Measurements from ENCODE around the gene PRKAG1.
A peak's percentile ranks its signal among the peaks of the same experiment; 100 is the strongest.

The PRKAG1 gene

DNA sequence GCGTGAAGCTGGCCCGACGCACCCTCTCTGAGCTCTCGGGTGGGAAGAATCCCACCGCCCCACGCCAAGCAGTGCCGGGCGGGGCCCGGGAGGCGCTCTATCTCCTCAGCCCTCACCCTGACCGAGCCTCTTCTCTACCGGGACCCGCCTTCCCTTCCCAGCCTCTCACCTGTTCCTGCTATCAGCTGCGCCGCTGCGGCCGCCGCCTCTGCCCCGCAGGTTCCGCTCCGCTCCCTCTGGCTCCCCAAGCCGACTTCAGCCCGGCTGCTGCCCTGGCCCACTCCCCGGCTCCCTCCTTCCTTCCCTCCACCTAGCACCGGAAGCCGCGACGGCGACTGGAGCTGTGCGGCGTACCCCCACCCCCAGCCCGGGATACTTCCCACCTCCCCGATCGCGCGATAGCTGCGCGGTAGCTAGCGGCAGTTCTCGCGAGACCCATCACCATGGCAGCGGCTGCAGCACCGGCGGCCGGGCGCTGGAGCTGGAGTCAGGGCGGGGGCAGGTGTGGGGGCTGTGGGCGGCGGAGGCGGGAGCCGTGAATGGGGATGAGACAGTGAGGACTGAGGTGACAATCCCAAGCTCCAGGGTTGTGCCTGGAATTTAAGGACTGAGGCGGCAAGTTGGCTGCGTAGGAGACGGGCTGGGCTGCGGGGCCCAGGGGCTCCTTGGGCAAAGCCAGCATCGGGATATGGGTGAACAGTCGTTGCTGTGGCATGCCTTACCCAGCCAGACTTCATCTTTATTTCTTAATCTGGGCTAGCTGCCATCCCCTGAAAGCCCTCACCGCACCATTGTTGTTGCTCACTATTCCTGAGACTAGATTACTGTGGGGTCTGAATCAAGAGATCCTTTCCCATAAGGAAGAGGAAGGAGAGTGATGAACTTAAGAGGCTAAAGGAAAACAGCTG lies 61.2 kb downstream of the PRKAG1 start, which contains the start of gene ARF3:
TSS of gene ARF3 (minus strand) at position 347 of the 908 bp plus-strand sequence. CDS start 16,392 bp downstream, outside the sequence.
- Histone ChIP-seq H3K27me3 (ENCODE audit: low read depth) (no peaks in the 10 kb centered on the region), H3K36me3 (replicated peaks) (peaks cover 17% of the 10 kb centered on the region), H3K4me1 (peaks cover 10% of the 10 kb centered on the region), H3K9me3 (no peaks in the 10 kb centered on the region), H3K4me3 (peak within 1 kb of the TSS; percentile 91)
- in situ Hi-C loops (cut with MboI; ENCODE audit: low sequenced_read_pairs) = no loop called here
- peak; percentile 92 to 98 for DNase-seq (ENCODE audit: low spot score in 2 of 2)

DNA sequence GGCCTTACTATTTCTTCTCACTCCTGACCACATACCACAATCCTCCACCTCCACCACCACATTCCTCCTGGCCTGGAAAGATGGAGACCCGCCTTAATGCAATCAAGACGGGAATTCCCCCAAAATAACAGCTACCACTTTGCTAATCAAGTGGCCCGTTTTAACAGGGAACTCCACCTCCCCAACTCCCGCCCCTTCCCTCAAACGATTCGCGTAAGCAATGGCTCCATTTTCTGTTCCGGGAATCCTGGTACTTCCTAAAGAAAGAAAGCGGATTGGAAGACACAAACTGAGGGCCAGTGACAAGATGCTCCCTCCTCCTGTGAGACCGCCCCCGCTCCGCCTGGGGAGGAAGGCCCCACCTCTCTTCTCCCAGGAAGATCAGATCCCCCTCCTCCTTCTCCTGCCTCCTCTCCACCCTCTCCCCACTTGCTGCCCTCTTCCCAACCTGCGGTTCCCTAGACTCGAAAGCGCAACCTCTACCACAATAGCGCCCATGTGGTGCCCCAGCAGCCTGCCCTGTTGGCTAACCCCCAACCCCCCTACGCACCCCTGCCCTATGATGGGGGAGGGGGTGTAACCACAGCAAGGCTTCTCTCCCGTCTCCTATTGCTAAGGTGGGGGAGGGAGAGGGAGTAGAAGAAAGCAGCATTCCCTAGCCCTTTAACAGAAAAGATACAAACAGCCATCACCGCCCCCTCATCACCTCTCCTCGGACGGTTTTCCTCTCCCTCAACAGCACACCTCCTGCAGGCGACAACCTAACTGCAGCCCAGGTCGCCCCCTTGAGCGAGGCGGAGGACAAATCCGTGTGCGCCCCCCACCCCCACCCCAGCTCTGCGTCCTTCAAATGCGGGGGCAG lies 62.1 kb downstream of the PRKAG1 start:
- in situ Hi-C loops (cut with MboI; ENCODE audit: low sequenced_read_pairs) = no loop called here
- Histone ChIP-seq H3K9me3 (no peaks in the 10 kb centered on the region), H3K27me3 (ENCODE audit: low read depth) (no peaks in the 10 kb centered on the region), H3K36me3 (replicated peaks) (peaks cover 17% of the 10 kb centered on the region), H3K4me3 (peak overlapping the region; percentile 91), H3K4me1 (peaks cover 10% of the 10 kb centered on the region)
- peak; percentile 96 to 97 for DNase-seq (ENCODE audit: low spot score in 2 of 2)

DNA sequence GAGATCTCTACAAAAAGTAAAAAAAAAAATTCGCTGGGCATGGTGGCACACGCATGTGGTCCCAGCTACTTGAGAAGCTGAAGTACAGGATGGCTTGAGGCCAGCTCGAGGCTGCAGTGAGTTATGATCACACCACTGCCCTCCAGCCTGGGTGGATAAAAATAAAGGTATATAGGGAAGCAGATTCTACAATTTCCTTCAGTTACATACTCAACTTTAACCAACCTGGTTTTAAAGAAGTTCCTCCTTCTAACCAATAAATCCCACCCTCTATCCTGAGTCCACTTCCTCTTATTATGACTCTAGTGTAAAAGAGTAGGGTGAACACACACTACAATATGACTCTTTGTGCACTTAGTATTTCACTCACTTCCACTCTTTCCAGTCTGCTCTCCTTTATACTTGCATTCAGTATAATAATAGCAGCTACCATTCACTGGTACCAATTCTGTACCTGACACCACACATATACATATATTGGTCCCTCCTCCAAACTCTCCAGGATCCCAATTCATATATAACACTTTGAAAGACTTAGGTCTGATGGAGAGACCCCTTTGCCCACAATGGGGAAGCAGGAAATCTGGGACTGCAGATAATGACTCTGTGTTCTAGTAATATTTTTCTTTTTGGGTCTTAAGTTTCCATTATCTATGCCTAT lies 63.6 kb downstream of the PRKAG1 start:
- no peaks in the 10 kb centered on the region for H3K9me3 ChIP-seq
- H3K4me3 ChIP-seq = no peak overlapping the region
- no peak for DNase-seq (ENCODE audit: low spot score in 2 of 2)
- H3K27me3 ChIP-seq (ENCODE audit: low read depth) = no peaks in the 10 kb centered on the region
- H3K36me3 ChIP-seq (replicated peaks) = peaks cover 17% of the 10 kb centered on the region
- in situ Hi-C loops (cut with MboI; ENCODE audit: low sequenced_read_pairs) = no loop called here
- peaks cover 10% of the 10 kb centered on the region for H3K4me1 ChIP-seq

DNA sequence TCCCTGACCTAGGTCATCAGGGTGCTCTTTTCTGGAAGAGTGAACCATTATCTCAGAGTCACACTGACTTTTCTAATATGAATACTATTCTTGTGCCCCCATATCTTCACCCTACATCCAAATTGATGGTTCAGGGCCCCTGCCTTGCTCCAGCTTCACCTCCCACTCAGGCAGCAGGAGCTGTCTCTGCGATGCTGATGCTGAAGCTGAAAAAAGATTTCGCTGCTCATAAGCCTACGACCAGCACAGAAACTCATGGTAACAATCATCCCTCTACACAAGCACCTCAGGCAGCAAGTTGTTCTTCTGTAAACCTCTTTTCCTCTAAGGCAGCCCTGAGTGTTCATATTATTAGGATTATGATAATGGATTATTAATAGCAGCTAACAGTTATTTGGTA lies 64.5 kb downstream of the PRKAG1 start:
- peaks cover 23% of the 10 kb centered on the region for H3K36me3 ChIP-seq (replicated peaks)

DNA sequence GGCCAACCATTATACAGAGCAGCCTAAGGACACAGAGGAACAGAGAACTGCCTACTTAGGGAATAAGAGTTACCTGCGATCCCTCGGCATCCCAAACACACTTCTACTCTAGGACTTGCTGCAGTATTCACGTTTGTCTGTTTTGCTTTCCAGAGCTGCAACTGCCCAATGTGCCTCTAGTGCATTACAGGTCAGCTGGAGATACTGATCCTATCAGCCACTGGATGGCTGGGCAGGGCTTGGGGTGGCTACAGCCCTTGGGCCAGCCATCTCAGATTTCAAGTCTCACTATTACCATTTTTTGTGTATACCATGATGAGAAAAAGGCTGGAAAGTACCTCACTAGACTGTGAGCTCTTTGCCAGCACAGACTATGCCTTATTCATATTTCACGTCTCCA lies 65.9 kb downstream of the PRKAG1 start:
- peaks cover 23% of the 10 kb centered on the region for H3K36me3 ChIP-seq (replicated peaks)
- in situ Hi-C loops (cut with MboI; ENCODE audit: low sequenced_read_pairs) = no loop called here

More for the DNA sequence above, 64.5 kb downstream of the PRKAG1 start:
- Histone ChIP-seq H3K9me3 (no peaks in the 10 kb centered on the region), H3K27me3 (ENCODE audit: low read depth) (no peaks in the 10 kb centered on the region), H3K4me1 (peaks cover 10% of the 10 kb centered on the region), H3K4me3 (no peak overlapping the region)
- in situ Hi-C loops (cut with MboI; ENCODE audit: low sequenced_read_pairs) = no loop called here
- DNase-seq (ENCODE audit: low spot score in 2 of 2) = no peak

More for the DNA sequence above, 65.9 kb downstream of the PRKAG1 start:
- Histone ChIP-seq H3K4me1 (peaks cover 10% of the 10 kb centered on the region), H3K27me3 (ENCODE audit: low read depth) (no peaks in the 10 kb centered on the region), H3K9me3 (no peaks in the 10 kb centered on the region), H3K4me3 (no peak overlapping the region)
- DNase-seq (ENCODE audit: low spot score in 2 of 2) = no peak
